Spleen (tissue), 7 donors: ENCODE data around the gene CDKN2C.
A peak's percentile ranks its signal among the peaks of the same experiment; 100 is the strongest.

Experiments
- CTCF ChIP-seq, 11 experiments: fragments of 200-600 bp in 7 of 11; fragments of 450-650 bp in 4 of 11; sonication (generic) in 4 of 11; IDR thresholded peaks in 8 of 11; conservative IDR thresholded peaks in 3 of 11; 1 replicate in 7 of 11; 2 replicates in 4 of 11; pipeline versions ENCODE4 v1.4.0 to v1.8.0; 2016 to 2021; ENCODE audit warnings: antibody characterized with exemption in 11 of 11, inconsistent platforms in 4 of 11, mild to moderate bottlenecking in 1 of 11
- POLR2A ChIP-seq, 3 donors: fragments of 450-650 bp; IDR thresholded peaks; one replicate each; pipeline ENCODE4 v1.5.1; 2017; ENCODE audit warnings: antibody characterized with exemption in 3 of 3, mild to moderate bottlenecking in 1 of 3
- donor health status: DM: no; HTN: no; CAD: no; lungs with moderate emphysema.
- donor health status: DM: no; HTN: no; CAD: no.
- donor health status: DM: no; HTN: no; CAD: no.

- peak in 10 of 11 experiments; percentile 29 to 62 (median 53) for TF ChIP-seq CTCF (IDR thresholded peaks at IDR 0.05 in 8 of 11, conservative IDR thresholded peaks at IDR 0.05 in 3 of 11)
- no peak for TF ChIP-seq POLR2A (IDR thresholded peaks at IDR 0.05)
Observed at GRCh38 chr1:50929376-50929958, 40.6 kb upstream of the CDKN2C start.
